Astrocyte (in vitro differentiated cells and primary cell): Measurements from ENCODE around the gene GNAQ.

Experiments
- EZH2 ChIP-seq: IDR thresholded peaks from 2 replicates; pipeline ENCODE4 v1.6.1; 2012; ENCODE audit warnings: mild to moderate bottlenecking, low read length, inconsistent platforms; ENCODE audit not compliant: insufficient read depth
- TF ChIP-seq, protein P1 (sequence below): IDR thresholded peaks from 2 replicates; pipeline ENCODE4 v1.5.1; 2011; ENCODE audit warnings: low read depth, mild to moderate bottlenecking, inconsistent platforms, low read length, moderate library complexity; ENCODE audit not compliant: insufficient read depth

DNA sequence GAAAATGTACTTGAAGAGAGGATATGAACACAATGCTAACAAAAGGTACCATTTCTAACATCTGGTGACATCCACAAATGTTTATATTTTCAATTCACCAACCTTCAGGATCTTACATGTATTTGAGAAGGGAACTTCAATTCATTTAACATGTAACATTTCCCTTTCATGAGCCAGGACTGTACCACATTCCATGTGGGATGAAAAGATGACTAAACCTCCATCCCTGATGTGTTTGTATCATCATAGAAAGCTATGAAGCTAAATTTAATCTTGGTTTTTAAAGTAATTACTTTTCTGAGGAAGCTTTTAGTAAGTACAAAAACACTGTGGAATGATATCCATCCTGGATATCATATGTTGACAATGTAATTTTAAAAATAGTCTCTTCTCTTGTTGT, 305.3 kb downstream of the GNAQ start:
- TF ChIP-seq EZH2 = no peak
- TF ChIP-seq, protein P1, sequence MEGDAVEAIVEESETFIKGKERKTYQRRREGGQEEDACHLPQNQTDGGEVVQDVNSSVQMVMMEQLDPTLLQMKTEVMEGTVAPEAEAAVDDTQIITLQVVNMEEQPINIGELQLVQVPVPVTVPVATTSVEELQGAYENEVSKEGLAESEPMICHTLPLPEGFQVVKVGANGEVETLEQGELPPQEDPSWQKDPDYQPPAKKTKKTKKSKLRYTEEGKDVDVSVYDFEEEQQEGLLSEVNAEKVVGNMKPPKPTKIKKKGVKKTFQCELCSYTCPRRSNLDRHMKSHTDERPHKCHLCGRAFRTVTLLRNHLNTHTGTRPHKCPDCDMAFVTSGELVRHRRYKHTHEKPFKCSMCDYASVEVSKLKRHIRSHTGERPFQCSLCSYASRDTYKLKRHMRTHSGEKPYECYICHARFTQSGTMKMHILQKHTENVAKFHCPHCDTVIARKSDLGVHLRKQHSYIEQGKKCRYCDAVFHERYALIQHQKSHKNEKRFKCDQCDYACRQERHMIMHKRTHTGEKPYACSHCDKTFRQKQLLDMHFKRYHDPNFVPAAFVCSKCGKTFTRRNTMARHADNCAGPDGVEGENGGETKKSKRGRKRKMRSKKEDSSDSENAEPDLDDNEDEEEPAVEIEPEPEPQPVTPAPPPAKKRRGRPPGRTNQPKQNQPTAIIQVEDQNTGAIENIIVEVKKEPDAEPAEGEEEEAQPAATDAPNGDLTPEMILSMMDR = no peak
